HFFc6 (cell line): Measurements from ENCODE around the gene CEACAM16. TPM values are rescaled to one million over a fixed set of nuclear protein-coding genes. Genes with fewer than 3 reads are reported as not detected.

Experiments used
- DNase-seq: peaks from one replicate; pipeline ENCODE4 v3.0.0-alpha.2; 2018
- H3K27ac Mint-ChIP-seq: 2 replicates; pipeline ENCODE4 v1.8.0; 2020; ENCODE audit warnings: mild to moderate bottlenecking, mixed read lengths
- H3K27me3 Mint-ChIP-seq: 2 replicates; pipeline ENCODE4 v1.8.0; 2021; ENCODE audit warnings: mild to moderate bottlenecking, moderate library complexity, mixed read lengths; ENCODE audit not compliant: insufficient read depth
- H3K36me3 Mint-ChIP-seq: 2 replicates; pipeline ENCODE4 v1.8.0; 2021; ENCODE audit warnings: low read depth, mixed read lengths
- H3K4me1 Mint-ChIP-seq: 2 replicates; pipeline ENCODE4 v1.8.0; 2020; ENCODE audit warnings: low read depth, mixed read lengths
- H3K4me3 Mint-ChIP-seq: 2 replicates; pipeline ENCODE4 v1.8.0; 2020; ENCODE audit warnings: mild to moderate bottlenecking, moderate library complexity, mixed read lengths
- H3K9me3 Mint-ChIP-seq: 2 replicates; pipeline ENCODE4 v1.8.0; 2020; ENCODE audit warnings: mild to moderate bottlenecking, mixed read lengths
- total RNA-seq, 6 experiments: library from RNA; stranded (reverse); fragmentation: NEBNext Ultra II Directional; extraction: Animal tissue kit (Norgen Biotek cat#: 25700); gene quantifications; 2 replicates in 1 of 6; 3 replicates in 5 of 6; pipeline ENCODE4 v1.2.3, GENCODE V29; 2021
- TF ChIP-seq, protein P1 (sequence below): fragments of 200-600 bp; sonication (generic); IDR thresholded peaks from 2 replicates; pipeline ENCODE4 v1.5.0; 2021; ENCODE audit warnings: antibody characterized with exemption, mild to moderate bottlenecking

CEACAM16 gene
- total RNA-seq, 6 experiments from 2014 or later = not detected

GRCh38 chr19:44725684-44726083, 26.7 kb downstream of the CEACAM16 start:
- Mint-ChIP-seq H3K9me3 (no peaks in the 10 kb centered on the region), H3K27me3 (no peaks in the 10 kb centered on the region; the same call in 1 of the 2 replicates), H3K27ac (no peak overlapping the region), H3K4me3 (no peak overlapping the region), H3K4me1 (peaks cover 34% of the 10 kb centered on the region), H3K36me3 (no peaks in the 10 kb centered on the region)
- TF ChIP-seq, protein P1, sequence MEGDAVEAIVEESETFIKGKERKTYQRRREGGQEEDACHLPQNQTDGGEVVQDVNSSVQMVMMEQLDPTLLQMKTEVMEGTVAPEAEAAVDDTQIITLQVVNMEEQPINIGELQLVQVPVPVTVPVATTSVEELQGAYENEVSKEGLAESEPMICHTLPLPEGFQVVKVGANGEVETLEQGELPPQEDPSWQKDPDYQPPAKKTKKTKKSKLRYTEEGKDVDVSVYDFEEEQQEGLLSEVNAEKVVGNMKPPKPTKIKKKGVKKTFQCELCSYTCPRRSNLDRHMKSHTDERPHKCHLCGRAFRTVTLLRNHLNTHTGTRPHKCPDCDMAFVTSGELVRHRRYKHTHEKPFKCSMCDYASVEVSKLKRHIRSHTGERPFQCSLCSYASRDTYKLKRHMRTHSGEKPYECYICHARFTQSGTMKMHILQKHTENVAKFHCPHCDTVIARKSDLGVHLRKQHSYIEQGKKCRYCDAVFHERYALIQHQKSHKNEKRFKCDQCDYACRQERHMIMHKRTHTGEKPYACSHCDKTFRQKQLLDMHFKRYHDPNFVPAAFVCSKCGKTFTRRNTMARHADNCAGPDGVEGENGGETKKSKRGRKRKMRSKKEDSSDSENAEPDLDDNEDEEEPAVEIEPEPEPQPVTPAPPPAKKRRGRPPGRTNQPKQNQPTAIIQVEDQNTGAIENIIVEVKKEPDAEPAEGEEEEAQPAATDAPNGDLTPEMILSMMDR = no peak
- DNase-seq = no peak

DNA sequence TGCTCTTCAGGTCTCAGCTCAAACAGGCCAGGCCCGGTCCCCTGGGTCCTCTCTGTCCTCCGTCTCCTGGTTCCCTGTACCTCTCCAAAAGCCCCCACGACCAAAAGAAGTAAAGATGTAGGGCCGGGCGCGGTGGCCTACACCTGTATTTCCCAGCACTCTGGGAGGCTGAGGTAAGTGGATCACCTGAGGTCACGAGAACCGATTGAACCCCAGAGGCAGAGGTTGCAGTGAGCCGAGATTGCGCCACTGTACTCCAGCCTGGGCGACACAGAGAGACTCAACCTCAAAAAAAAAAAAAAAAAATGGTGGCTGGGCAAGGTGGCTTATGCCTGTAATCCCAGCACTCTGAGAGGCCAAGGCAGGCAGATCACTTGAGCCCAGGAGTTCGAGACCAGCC, 27.5 kb downstream of the CEACAM16 start:
- Mint-ChIP-seq H3K4me1 (peaks cover 34% of the 10 kb centered on the region), H3K36me3 (no peaks in the 10 kb centered on the region), H3K9me3 (no peaks in the 10 kb centered on the region), H3K27me3 (no peaks in the 10 kb centered on the region; the same call in 1 of the 2 replicates), H3K4me3 (no peak overlapping the region), H3K27ac (no peak overlapping the region)
- TF ChIP-seq, protein P1 = no peak
- no peak for DNase-seq

GRCh38 chr19:44728178-44728577, 29.2 kb downstream of the CEACAM16 start:
- H3K36me3 Mint-ChIP-seq = no peaks in the 10 kb centered on the region
- no peaks in the 10 kb centered on the region; the same call in 1 of the 2 replicates for H3K27me3 Mint-ChIP-seq
- DNase-seq = no peak
- H3K9me3 Mint-ChIP-seq = no peaks in the 10 kb centered on the region
- H3K4me3 Mint-ChIP-seq = no peak overlapping the region
- H3K27ac Mint-ChIP-seq = no peak overlapping the region
- peaks cover 19% of the 10 kb centered on the region for H3K4me1 Mint-ChIP-seq
- TF ChIP-seq, protein P1 = no peak

DNA sequence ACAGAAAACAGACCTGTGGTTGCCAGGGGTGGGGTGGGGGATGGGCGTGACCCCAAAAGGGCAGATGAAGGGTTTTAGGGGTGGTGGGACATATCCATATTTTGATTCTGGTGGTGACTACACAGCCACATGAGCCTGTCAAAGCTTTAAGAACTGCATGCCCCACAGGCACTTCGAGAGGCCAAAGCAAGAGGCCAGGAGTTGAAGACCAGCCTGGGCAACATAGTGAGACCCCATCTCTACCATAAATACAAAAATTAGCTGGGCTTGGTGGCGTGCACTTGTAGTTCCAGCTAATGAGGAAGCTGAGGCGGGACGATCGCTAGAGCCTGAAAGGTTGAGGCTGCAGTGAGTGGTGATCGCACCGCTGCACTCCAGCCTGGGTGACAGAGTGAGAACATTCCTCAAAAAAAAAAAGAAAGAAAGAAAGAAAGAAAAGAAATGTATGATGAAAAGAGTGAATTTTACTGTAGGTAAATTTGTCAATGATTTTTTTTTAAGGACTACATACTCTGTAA, 30.6 kb downstream of the CEACAM16 start:
- TF ChIP-seq, protein P1 = no peak
- Mint-ChIP-seq H3K4me1 (peaks cover 5% of the 10 kb centered on the region), H3K27ac (no peak overlapping the region), H3K27me3 (no peaks in the 10 kb centered on the region; the same call in 1 of the 2 replicates), H3K4me3 (no peak overlapping the region), H3K36me3 (no peaks in the 10 kb centered on the region), H3K9me3 (no peaks in the 10 kb centered on the region)
- no peak for DNase-seq

DNA sequence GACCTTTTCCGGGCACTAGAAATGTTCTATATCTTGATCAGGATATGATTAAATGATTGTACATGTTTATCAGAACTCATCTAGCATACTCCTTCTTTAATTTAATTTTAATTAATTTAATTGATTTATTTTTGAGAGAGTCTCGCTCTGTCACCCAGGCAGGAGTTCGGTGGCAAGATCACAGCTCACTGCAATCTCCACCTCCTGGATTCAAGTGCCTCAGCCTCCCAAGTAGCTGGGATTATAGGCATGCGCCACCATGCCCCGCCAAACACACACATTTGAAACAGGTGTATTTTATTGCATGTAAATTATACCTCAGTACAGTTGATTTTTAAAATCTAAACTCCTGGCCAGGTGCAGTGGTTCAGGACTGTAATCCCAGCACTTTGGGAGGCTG, 32.1 kb downstream of the CEACAM16 start:
- no peak overlapping the region for H3K4me3 Mint-ChIP-seq
- peaks cover 5% of the 10 kb centered on the region for H3K27me3 Mint-ChIP-seq
- H3K4me1 Mint-ChIP-seq = peaks cover 8% of the 10 kb centered on the region
- no peak for DNase-seq
- H3K36me3 Mint-ChIP-seq = no peaks in the 10 kb centered on the region
- no peak overlapping the region for H3K27ac Mint-ChIP-seq
- no peaks in the 10 kb centered on the region for H3K9me3 Mint-ChIP-seq
- TF ChIP-seq, protein P1 = no peak

GRCh38 chr19:44731622-44732021, 32.7 kb downstream of the CEACAM16 start:
- Mint-ChIP-seq H3K27me3 (peaks cover 5% of the 10 kb centered on the region), H3K9me3 (no peaks in the 10 kb centered on the region), H3K4me3 (no peak overlapping the region), H3K4me1 (peaks cover 8% of the 10 kb centered on the region), H3K36me3 (no peaks in the 10 kb centered on the region), H3K27ac (no peak overlapping the region)
- DNase-seq = no peak
- TF ChIP-seq, protein P1 = no peak
